GM10266 (cell line): ENCODE measurements around the gene CERS1.

ENCODE experiments used
- DNase-seq: peaks from one replicate; pipeline ENCODE4 v3.0.0; 2012; ENCODE audit errors: extremely low spot score
- TF ChIP-seq, protein P1 (sequence below): IDR thresholded peaks from 2 replicates; pipeline ENCODE4 v1.5.1; 2012; ENCODE audit warnings: mild to moderate bottlenecking, low read depth; ENCODE audit not compliant: control insufficient read depth, insufficient read depth; ENCODE audit errors: missing control alignments

Gene CERS1

DNA sequence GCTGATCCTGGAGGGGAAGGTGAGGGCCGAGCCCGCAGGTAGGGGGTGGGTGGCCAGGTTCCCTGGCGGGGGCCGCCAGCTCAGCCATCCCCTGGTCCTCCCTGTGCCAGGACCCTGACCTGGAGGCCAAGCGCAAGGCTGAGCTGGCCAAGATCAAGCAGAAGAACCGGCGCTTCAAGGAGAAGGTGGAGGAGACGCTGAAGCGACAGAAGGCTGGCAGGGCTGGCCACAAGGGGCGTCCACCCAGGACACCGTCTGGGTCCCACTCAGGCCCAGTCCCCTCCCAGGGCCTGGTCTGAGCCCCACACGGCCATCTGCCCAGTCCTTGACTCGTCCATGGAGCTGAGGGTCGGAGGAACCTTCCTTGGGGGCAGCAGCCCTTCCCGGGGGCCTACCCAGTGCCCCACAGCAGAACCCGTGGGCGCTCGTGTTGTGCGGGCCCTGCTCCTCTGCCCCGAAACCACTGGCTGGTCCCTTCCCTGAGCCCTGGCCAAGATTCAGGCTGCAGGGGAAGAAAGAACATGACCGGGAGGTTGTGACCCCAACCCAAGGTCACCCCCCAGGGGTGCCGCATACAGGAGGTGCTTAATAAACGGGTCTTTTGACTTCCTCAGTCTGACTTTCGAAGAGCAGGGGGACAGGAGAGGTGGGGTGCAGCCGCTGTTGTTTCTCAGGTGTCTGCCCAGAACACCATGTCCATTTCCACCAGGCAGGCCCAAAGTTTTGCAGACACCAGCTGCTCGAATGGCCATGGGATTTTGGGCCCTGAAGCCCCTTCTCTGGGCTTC is 32.3 kb upstream of the CERS1 start:
- TF ChIP-seq, protein P1, sequence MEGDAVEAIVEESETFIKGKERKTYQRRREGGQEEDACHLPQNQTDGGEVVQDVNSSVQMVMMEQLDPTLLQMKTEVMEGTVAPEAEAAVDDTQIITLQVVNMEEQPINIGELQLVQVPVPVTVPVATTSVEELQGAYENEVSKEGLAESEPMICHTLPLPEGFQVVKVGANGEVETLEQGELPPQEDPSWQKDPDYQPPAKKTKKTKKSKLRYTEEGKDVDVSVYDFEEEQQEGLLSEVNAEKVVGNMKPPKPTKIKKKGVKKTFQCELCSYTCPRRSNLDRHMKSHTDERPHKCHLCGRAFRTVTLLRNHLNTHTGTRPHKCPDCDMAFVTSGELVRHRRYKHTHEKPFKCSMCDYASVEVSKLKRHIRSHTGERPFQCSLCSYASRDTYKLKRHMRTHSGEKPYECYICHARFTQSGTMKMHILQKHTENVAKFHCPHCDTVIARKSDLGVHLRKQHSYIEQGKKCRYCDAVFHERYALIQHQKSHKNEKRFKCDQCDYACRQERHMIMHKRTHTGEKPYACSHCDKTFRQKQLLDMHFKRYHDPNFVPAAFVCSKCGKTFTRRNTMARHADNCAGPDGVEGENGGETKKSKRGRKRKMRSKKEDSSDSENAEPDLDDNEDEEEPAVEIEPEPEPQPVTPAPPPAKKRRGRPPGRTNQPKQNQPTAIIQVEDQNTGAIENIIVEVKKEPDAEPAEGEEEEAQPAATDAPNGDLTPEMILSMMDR: no peak
- DNase-seq: no peak

- TF ChIP-seq, protein P1: no peak
- DNase-seq: no peak
Measured at GRCh38 chr19:18924684-18925213, 28.8 kb upstream of the CERS1 start.

DNA sequence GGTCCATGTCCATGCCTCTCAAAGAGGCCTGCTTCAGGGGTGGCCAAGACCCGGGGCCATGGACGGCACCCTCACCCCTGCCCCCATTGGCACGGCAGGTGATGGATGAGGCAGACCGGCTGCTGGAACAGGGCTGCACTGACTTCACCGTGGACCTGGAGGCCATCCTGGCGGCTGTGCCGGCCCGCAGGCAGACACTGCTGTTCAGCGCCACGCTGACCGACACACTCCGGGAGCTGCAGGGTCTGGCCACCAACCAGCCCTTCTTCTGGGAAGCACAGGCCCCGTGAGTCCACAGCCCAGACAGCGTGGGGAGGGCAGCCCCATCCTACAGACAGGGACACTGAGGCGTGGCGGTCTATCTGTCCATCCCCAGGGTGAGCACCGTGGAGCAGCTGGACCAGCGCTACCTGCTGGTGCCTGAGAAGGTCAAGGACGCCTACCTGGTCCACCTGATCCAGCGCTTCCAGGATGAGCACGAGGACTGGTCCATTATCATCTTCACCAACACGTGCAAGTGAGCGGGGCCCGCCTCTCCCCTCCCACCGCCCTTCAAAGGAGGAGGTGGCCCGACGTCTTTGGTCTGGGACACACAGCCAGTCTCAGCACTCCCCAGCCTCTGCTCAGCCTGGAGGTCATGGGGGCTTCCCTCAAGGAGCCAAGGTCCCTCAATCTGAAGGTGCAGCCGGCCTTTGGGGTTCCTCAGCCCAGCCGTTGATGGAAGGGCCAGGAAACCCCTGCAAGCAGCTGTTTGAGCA is 26.4 kb upstream of the CERS1 start:
- DNase-seq: no peak
- TF ChIP-seq, protein P1: no peak

- no peak for DNase-seq
- TF ChIP-seq, protein P1: no peak
Measured at GRCh38 chr19:18921593-18921992, 25.6 kb upstream of the CERS1 start.

- no peak for DNase-seq
Measured at GRCh38 chr19:18920400-18920799, 24.4 kb upstream of the CERS1 start.

GRCh38 chr19:18919900-18920214 is 23.9 kb upstream of the CERS1 start:
- TF ChIP-seq, protein P1: no peak
- DNase-seq: no peak

More at GRCh38 chr19:18920400-18920799, 24.4 kb upstream of the CERS1 start:
- TF ChIP-seq, protein P1: no peak
